ENCODE measurements around the gene CEACAM1. TPM values are rescaled to one million over a fixed set of nuclear protein-coding genes. Genes with fewer than 3 reads are reported as not detected.

Gene CEACAM1
- total RNA-seq, 1 experiment from 2014 or later, result 2.0 TPM

GRCh38 chr19:42577016-42577415 lies 48.7 kb upstream of the CEACAM1 start (continued):
- TF ChIP-seq ATF6 (CRISPR knock-in tag; IDR thresholded peaks at IDR 0.05), result no peak
- no peak for TF ChIP-seq ZBTB21 (CRISPR knock-in tag; IDR thresholded peaks at IDR 0.05; ENCODE audit: borderline replicate concordance)
- no peak for TF ChIP-seq SOX15 (CRISPR knock-in tag; IDR thresholded peaks at IDR 0.05)
- no peak for TF ChIP-seq AR (CRISPR knock-in tag; IDR thresholded peaks at IDR 0.05)
- TF ChIP-seq PREB (CRISPR knock-in tag; IDR thresholded peaks at IDR 0.05; ENCODE audit: borderline replicate concordance), result no peak
- TF ChIP-seq NFYB (CRISPR knock-in tag; conservative IDR thresholded peaks at IDR 0.05; ENCODE audit: low read depth), result no peak

GRCh38 chr19:42576241-42576640 lies 48.0 kb upstream of the CEACAM1 start:
- no peak for ATAC-seq
- no peak overlapping the region for H3K27ac Mint-ChIP-seq
- ChIA-PET POLR2A (no interaction called here), CTCF (interaction anchor here (1.0 to 1.7 kb wide), 4 partner anchors 9 to 136 kb away, joined by 3 to 5 read pairs (median 4); no protein-coding TSS in a partner anchor)
- TF ChIP-seq TP53 (CRISPR knock-in tag; IDR thresholded peaks at IDR 0.05) (no peak), CTCF (IDR thresholded peaks at IDR 0.05) (no peak), IRF2 (CRISPR knock-in tag; IDR thresholded peaks at IDR 0.05; ENCODE audit: borderline replicate concordance, low read depth) (no peak), NFATC4 (CRISPR knock-in tag; IDR thresholded peaks at IDR 0.05) (no peak), E2F5 (CRISPR knock-in tag; IDR thresholded peaks at IDR 0.05) (no peak), KAT7 (CRISPR knock-in tag; IDR thresholded peaks at IDR 0.05; ENCODE audit: borderline replicate concordance) (no peak), FOXP1 (CRISPR knock-in tag; IDR thresholded peaks at IDR 0.05; ENCODE audit: borderline replicate concordance) (no peak), ESRRA (CRISPR knock-in tag; IDR thresholded peaks at IDR 0.05; ENCODE audit: borderline replicate concordance) (no peak), NFE2L1 (CRISPR knock-in tag; IDR thresholded peaks at IDR 0.05) (no peak), ZNF396 (CRISPR knock-in tag; IDR thresholded peaks at IDR 0.05; ENCODE audit: borderline replicate concordance) (no peak), IRF1 (CRISPR knock-in tag; IDR thresholded peaks at IDR 0.05) (no peak), ZBTB43 (CRISPR knock-in tag; IDR thresholded peaks at IDR 0.05) (no peak), ZBTB21 (CRISPR knock-in tag; IDR thresholded peaks at IDR 0.05; ENCODE audit: borderline replicate concordance) (no peak), RELA (CRISPR knock-in tag; IDR thresholded peaks at IDR 0.05; ENCODE audit: borderline replicate concordance) (no peak), USF1 (CRISPR knock-in tag; IDR thresholded peaks at IDR 0.05) (no peak), SMAD4 (CRISPR knock-in tag; IDR thresholded peaks at IDR 0.05) (no peak), ZNF423 (CRISPR knock-in tag; IDR thresholded peaks at IDR 0.05) (no peak), NR1H2 (CRISPR knock-in tag; IDR thresholded peaks at IDR 0.05) (no peak), GTF2I (CRISPR knock-in tag; conservative IDR thresholded peaks at IDR 0.05) (no peak)
- peaks cover 10% of the 10 kb centered on the region for H3K4me1 Mint-ChIP-seq
- no peaks in the 10 kb centered on the region for H3K36me3 Mint-ChIP-seq
- no peak overlapping the region for H3K4me3 Mint-ChIP-seq
- H3K27me3 Mint-ChIP-seq (ENCODE audit: low read depth), result peaks cover 24% of the 10 kb centered on the region
- DNase-seq (ENCODE audit: low spot score), result no peak
- 0 out of 2 replicates have a peak, but pooled peaks cover 6% of the 10 kb centered on the region for H3K9me3 Mint-ChIP-seq

All from WTC11 (cell line).